ENCODE results near the gene HIF3A. TPM values are rescaled to one million over a fixed set of nuclear protein-coding genes. Genes with fewer than 3 reads are reported as not detected.

Gene HIF3A
- polyA plus RNA-seq, 1 donor (not counting 4 experiments of a cell fraction or from before 2014, with no cell fraction given), result 0.01 TPM

GRCh38 chr19:46346821-46347571 lies 50.2 kb downstream of the HIF3A start, which contains the start of gene PPP5C:
TSS of gene PPP5C (plus strand) at chr19:46347087. CDS start at chr19:46347097, 10 bp downstream.
- H2AFZ ChIP-seq (ENCODE audit: control insufficient read depth, low read length), result peak within 1 kb of the TSS; percentile 98
- no peak for FAIRE-seq
- peak within 1 kb of the TSS; percentile 100 for H3K4me2 ChIP-seq (ENCODE audit: control insufficient read depth, extremely low read depth, insufficient read depth, low read depth, low read length)
- dilution Hi-C loops (cut with MboI; ENCODE audit: extremely low pct_ligation_motif_present, low sequenced_read_pairs), result no loop called here
- H3K9me1 ChIP-seq (ENCODE audit: control insufficient read depth, extremely low read depth, insufficient read depth, low read length), result peaks cover 8% of the 10 kb centered on the region
- H4K20me1 ChIP-seq (ENCODE audit: control insufficient read depth, extremely low read depth, insufficient read depth, low read length), result peaks cover 4% of the 10 kb centered on the region
- peak within 1 kb of the TSS; percentile 84 for H3K27ac ChIP-seq (ENCODE audit: control insufficient read depth, insufficient read depth, low read length)
- H3K9me3 ChIP-seq (ENCODE audit: control insufficient read depth, low read depth, low read length), result no peaks in the 10 kb centered on the region
- peaks cover 0 to 5% of the 10 kb centered on the region in 2 experiments for H3K36me3 ChIP-seq (ENCODE audit: control insufficient read depth in 2 of 2, extremely low read depth in 1 of 2, insufficient read depth in 2 of 2, low read length in 2 of 2)
- peak within 1 kb of the TSS; percentile 96 for H3K9ac ChIP-seq (ENCODE audit: control insufficient read depth, extremely low read depth, insufficient read depth, low read length)
- peak; percentile 96 to 99 (median 98) for TF ChIP-seq CTCF (optimal IDR thresholded peaks at IDR 0.05 in 1 of 3, IDR thresholded peaks at IDR 0.05 in 1 of 3, conservative IDR thresholded peaks at IDR 0.05 in 1 of 3; ENCODE audit: extremely low read depth in 1 of 3, insufficient read depth in 2 of 3, low read length in 3 of 3)
- TF ChIP-seq EZH2 (IDR thresholded peaks at IDR 0.05; ENCODE audit: low read length), result no peak
- no peak for DNase-seq (ENCODE audit: low read depth, low spot score)
- peaks cover 44% of the 10 kb centered on the region for H3K4me1 ChIP-seq (ENCODE audit: control insufficient read depth, extremely low read depth, insufficient read depth, low read length)
- H3K4me3 ChIP-seq (ENCODE audit: control insufficient read depth in 2 of 3, extremely low read depth in 1 of 3, insufficient read depth in 2 of 3, low read depth in 1 of 3, low read length in 3 of 3), result peak within 1 kb of the TSS; percentile 95 to 99 (median 96)
- peaks cover 40% of the 10 kb centered on the region for H3K79me2 ChIP-seq (ENCODE audit: control insufficient read depth, insufficient read depth, low read length)
- peaks cover 6% of the 10 kb centered on the region for H3K27me3 ChIP-seq (ENCODE audit: control insufficient read depth, extremely low read depth, insufficient read depth, low read length)

- peaks cover 47% of the 10 kb centered on the region for H3K4me1 ChIP-seq (ENCODE audit: control insufficient read depth, extremely low read depth, insufficient read depth, low read length)
- peaks cover 7% of the 10 kb centered on the region for H4K20me1 ChIP-seq (ENCODE audit: control insufficient read depth, extremely low read depth, insufficient read depth, low read length)
- peaks cover 6% of the 10 kb centered on the region for H3K27me3 ChIP-seq (ENCODE audit: control insufficient read depth, extremely low read depth, insufficient read depth, low read length)
- peak overlapping the region; percentile 98 for H2AFZ ChIP-seq (ENCODE audit: control insufficient read depth, low read length)
- H3K9ac ChIP-seq (ENCODE audit: control insufficient read depth, extremely low read depth, insufficient read depth, low read length), result peak overlapping the region; percentile 96
- H3K27ac ChIP-seq (ENCODE audit: control insufficient read depth, insufficient read depth, low read length), result peak overlapping the region; percentile 84
- H3K4me2 ChIP-seq (ENCODE audit: control insufficient read depth, extremely low read depth, insufficient read depth, low read depth, low read length), result peak overlapping the region; percentile 100
- no peaks in the 10 kb centered on the region for H3K9me3 ChIP-seq (ENCODE audit: control insufficient read depth, low read depth, low read length)
- TF ChIP-seq CTCF (optimal IDR thresholded peaks at IDR 0.05 in 1 of 3, IDR thresholded peaks at IDR 0.05 in 1 of 3, conservative IDR thresholded peaks at IDR 0.05 in 1 of 3; ENCODE audit: extremely low read depth in 1 of 3, insufficient read depth in 2 of 3, low read length in 3 of 3), result no peak
- no peak for TF ChIP-seq EZH2 (IDR thresholded peaks at IDR 0.05; ENCODE audit: low read length)
- DNase-seq (ENCODE audit: low read depth, low spot score) (no peak), FAIRE-seq (no peak)
- peaks cover 44% of the 10 kb centered on the region for H3K79me2 ChIP-seq (ENCODE audit: control insufficient read depth, insufficient read depth, low read length)
- peaks cover 9% of the 10 kb centered on the region for H3K9me1 ChIP-seq (ENCODE audit: control insufficient read depth, extremely low read depth, insufficient read depth, low read length)
- H3K4me3 ChIP-seq (ENCODE audit: control insufficient read depth in 2 of 3, extremely low read depth in 1 of 3, insufficient read depth in 2 of 3, low read depth in 1 of 3, low read length in 3 of 3), result peak overlapping the region; percentile 95 to 99 (median 96)
- dilution Hi-C loops (cut with MboI; ENCODE audit: extremely low pct_ligation_motif_present, low sequenced_read_pairs), result no loop called here
- H3K36me3 ChIP-seq (ENCODE audit: control insufficient read depth in 2 of 2, extremely low read depth in 1 of 2, insufficient read depth in 2 of 2, low read length in 2 of 2), result peaks cover 0 to 10% of the 10 kb centered on the region in 2 experiments
Measured at GRCh38 chr19:46347572-46347883, 50.7 kb downstream of the HIF3A start.

All from keratinocyte (primary cell).